HG03066 (cell line): Measurements from ENCODE around the gene HHATL.

Experiments used
- ATAC-seq: cut with Tn5 transposase; IDR thresholded peaks from one replicate; pipeline ENCODE4 v1.9.1; 2021; ENCODE audit warnings: low read depth; ENCODE audit not compliant: unreplicated experiment

Gene HHATL

GRCh38 chr3:42714171-42714852 lies 11.7 kb upstream of the HHATL start:
- no peak for ATAC-seq

GRCh38 chr3:42713747-42714146 lies 11.1 kb upstream of the HHATL start:
- ATAC-seq, result no peak

- no peak for ATAC-seq
Observed at GRCh38 chr3:42712688-42713372, 10.2 kb upstream of the HHATL start.

GRCh38 chr3:42712344-42712648 lies 9.7 kb upstream of the HHATL start:
- ATAC-seq, result no peak

GRCh38 chr3:42711491-42712343 lies 9.1 kb upstream of the HHATL start:
- no peak for ATAC-seq

GRCh38 chr3:42710323-42711021 lies 7.9 kb upstream of the HHATL start:
- no peak for ATAC-seq

- no peak for ATAC-seq
Observed at GRCh38 chr3:42709621-42710020, 7.0 kb upstream of the HHATL start.

GRCh38 chr3:42708611-42709151 lies 6.1 kb upstream of the HHATL start:
- ATAC-seq, result no peak

GRCh38 chr3:42707620-42708355 lies 5.2 kb upstream of the HHATL start:
- ATAC-seq, result no peak

GRCh38 chr3:42706721-42707619 lies 4.4 kb upstream of the HHATL start:
- no peak for ATAC-seq

- no peak for ATAC-seq
Observed at GRCh38 chr3:42705962-42706585, 3.5 kb upstream of the HHATL start.

- ATAC-seq, result no peak
Observed at GRCh38 chr3:42705058-42705767, 2.6 kb upstream of the HHATL start.

GRCh38 chr3:42704136-42704841 lies 1.7 kb upstream of the HHATL start:
- ATAC-seq, result no peak

GRCh38 chr3:42703695-42704025 lies 1.1 kb upstream of the HHATL start:
- ATAC-seq, result no peak

GRCh38 chr3:42702982-42703694 lies 540 bp upstream of the HHATL start:
- ATAC-seq, result no peak

- no peak for ATAC-seq
Observed at GRCh38 chr3:42701371-42702065, 1.1 kb downstream of the HHATL start.
